CD4-positive, alpha-beta T cell (primary cell): ENCODE measurements around the gene TESK2. TPM values are rescaled to one million over a fixed set of nuclear protein-coding genes. Genes with fewer than 3 reads are reported as not detected.
"Not testable (repeated sequence)": the region's sequence is repeated elsewhere in the genome, so short reads cannot be mapped to it uniquely, and the experiment has no call there.

Experiments
- ATAC-seq: fragments of 200-7000 bp; cut with Tn5 transposase; one replicate; pipeline ENCODE4 v1.10.0; 2022; ENCODE audit warnings: mild to moderate bottlenecking; ENCODE audit not compliant: poor library complexity
- CTCF ChIA-PET: fragments of 350-600 bp; sonication (Branson Sonifier 250); formaldehyde crosslinking; loops from one replicate; lab custom pipeline; 2021; ENCODE audit warnings: antibody characterized with exemption, inconsistent platforms; lab: Charles Lee
- POLR2A ChIA-PET: fragments of 350-600 bp; sonication (Branson Sonifier 250); formaldehyde crosslinking; loops from one replicate; lab custom pipeline; 2021; ENCODE audit warnings: antibody characterized with exemption, inconsistent platforms; lab: Charles Lee
- DNase-seq, 14 experiments: peaks; one replicate each; pipeline ENCODE4 v3.0.0-alpha.2; 2013 to 2020; ENCODE audit warnings: mixed read lengths in 2 of 14
- H3K27ac ChIP-seq, 2 donors: one replicate each; pipeline versions ENCODE4 v1.5.1 to v1.7.0; 2013; ENCODE audit warnings: low read length in 2 of 2, low read depth in 1 of 2, mild to moderate bottlenecking in 1 of 2
- H3K27me3 ChIP-seq, 2 experiments: 1 replicate in 1 of 2; 2 replicates in 1 of 2; pipeline versions ENCODE4 v1.6.1 to v1.7.0; 2013; ENCODE audit warnings: low read length in 2 of 2, control low read depth in 1 of 2, mild to moderate bottlenecking in 1 of 2, moderate library complexity in 1 of 2; ENCODE audit not compliant: insufficient read depth in 2 of 2, control insufficient read depth in 1 of 2
- H3K36me3 ChIP-seq: one replicate; pipeline ENCODE4 v1.6.1; 2013; ENCODE audit warnings: low read length, control low read depth; ENCODE audit not compliant: insufficient read depth
- H3K4me1 ChIP-seq: one replicate; pipeline ENCODE4 v1.6.1; 2013; ENCODE audit warnings: low read length, control low read depth; ENCODE audit not compliant: insufficient read depth
- H3K4me3 ChIP-seq: one replicate; pipeline ENCODE4 v1.5.1; 2013; ENCODE audit warnings: mild to moderate bottlenecking, low read length, moderate library complexity
- H3K9me3 ChIP-seq, 2 experiments: 1 replicate in 1 of 2; 2 replicates in 1 of 2; pipeline versions ENCODE4 v1.6.1 to v1.7.0; 2013; ENCODE audit warnings: low read length in 2 of 2, mild to moderate bottlenecking in 2 of 2, control low read depth in 1 of 2, moderate library complexity in 1 of 2; ENCODE audit not compliant: control insufficient read depth in 1 of 2, insufficient read depth in 1 of 2
- H3K27ac Mint-ChIP-seq: one replicate; pipeline ENCODE4 v1.8.0; 2020; ENCODE audit warnings: mixed read lengths
- H3K27me3 Mint-ChIP-seq: one replicate; pipeline ENCODE4 v1.8.0; 2021; ENCODE audit warnings: mixed read lengths
- H3K36me3 Mint-ChIP-seq: one replicate; pipeline ENCODE4 v1.8.0; 2021; ENCODE audit warnings: low read depth, mixed read lengths
- H3K4me1 Mint-ChIP-seq: one replicate; pipeline ENCODE4 v1.8.0; 2021; ENCODE audit warnings: low read depth, mixed read lengths
- H3K4me3 Mint-ChIP-seq: one replicate; pipeline ENCODE4 v1.8.0; 2020; ENCODE audit warnings: mild to moderate bottlenecking, mixed read lengths
- H3K9me3 Mint-ChIP-seq: one replicate; pipeline ENCODE4 v1.8.0; 2020; ENCODE audit warnings: mixed read lengths
- intact Hi-C, 2 experiments: fragments of 100-400 bp; cut with DNase I in 1 of 2; cut with micrococcal nuclease in 1 of 2; formaldehyde crosslinking; loops; one replicate each; pipeline versions ENCODE4 v1.15.1 to v1.9.0; 2023 to 2025; cut with DNase I, micrococcal nuclease
- total RNA-seq, 174 experiments: library from RNA in 2 of 174; stranded (reverse) in 2 of 174; gene quantifications; one replicate each; pipeline ENCODE4 v1.2.3 and lab custom pipeline; 2021 to 2026
- TF ChIP-seq, protein P1 (sequence below): fragments of 200-600 bp; IDR thresholded peaks from one replicate; pipeline ENCODE4 v1.8.0; 2022; ENCODE audit warnings: antibody characterized with exemption, mild to moderate bottlenecking

Gene TESK2
- total RNA-seq, 2 experiments from 2014 or later = 2.8 to 3.4 TPM

DNA sequence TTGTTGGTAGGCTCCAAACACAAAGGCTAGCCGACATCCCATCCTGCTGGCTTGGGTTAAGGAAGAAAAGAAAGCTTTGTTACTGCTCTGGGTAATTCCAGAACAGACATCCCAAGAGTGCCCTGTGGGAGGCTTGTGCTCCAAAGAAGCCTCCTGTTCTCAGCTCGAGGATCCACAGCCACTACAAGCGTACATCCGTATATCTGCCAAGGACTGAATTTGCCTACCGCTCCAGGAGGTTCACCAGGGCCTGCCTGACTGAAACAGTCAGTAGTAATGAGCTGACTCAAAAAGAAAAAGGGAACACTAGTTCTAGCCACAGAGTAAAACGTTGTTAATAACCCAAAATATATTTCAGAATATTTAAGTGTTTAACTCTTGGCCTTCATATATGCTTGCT lies 125.9 kb downstream of the TESK2 start:
- ATAC-seq = no peak
- no peaks in the 10 kb centered on the region for H3K36me3 Mint-ChIP-seq
- CTCF ChIA-PET = no interaction called here
- TF ChIP-seq, protein P1, sequence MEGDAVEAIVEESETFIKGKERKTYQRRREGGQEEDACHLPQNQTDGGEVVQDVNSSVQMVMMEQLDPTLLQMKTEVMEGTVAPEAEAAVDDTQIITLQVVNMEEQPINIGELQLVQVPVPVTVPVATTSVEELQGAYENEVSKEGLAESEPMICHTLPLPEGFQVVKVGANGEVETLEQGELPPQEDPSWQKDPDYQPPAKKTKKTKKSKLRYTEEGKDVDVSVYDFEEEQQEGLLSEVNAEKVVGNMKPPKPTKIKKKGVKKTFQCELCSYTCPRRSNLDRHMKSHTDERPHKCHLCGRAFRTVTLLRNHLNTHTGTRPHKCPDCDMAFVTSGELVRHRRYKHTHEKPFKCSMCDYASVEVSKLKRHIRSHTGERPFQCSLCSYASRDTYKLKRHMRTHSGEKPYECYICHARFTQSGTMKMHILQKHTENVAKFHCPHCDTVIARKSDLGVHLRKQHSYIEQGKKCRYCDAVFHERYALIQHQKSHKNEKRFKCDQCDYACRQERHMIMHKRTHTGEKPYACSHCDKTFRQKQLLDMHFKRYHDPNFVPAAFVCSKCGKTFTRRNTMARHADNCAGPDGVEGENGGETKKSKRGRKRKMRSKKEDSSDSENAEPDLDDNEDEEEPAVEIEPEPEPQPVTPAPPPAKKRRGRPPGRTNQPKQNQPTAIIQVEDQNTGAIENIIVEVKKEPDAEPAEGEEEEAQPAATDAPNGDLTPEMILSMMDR = no peak
- Histone ChIP-seq H3K4me1 (peaks cover 2% of the 10 kb centered on the region), H3K36me3 (no peaks in the 10 kb centered on the region), H3K27me3 (no peaks in the 10 kb centered on the region), H3K4me3 (no peak overlapping the region), H3K9me3 (no peaks in the 10 kb centered on the region), H3K27ac (no peak overlapping the region)
- H3K4me1 Mint-ChIP-seq = peaks cover 2% of the 10 kb centered on the region
- no peak for DNase-seq
- no peaks in the 10 kb centered on the region for H3K9me3 Mint-ChIP-seq
- intact Hi-C loops = no loop called here
- no peaks in the 10 kb centered on the region for H3K27me3 Mint-ChIP-seq
- no peak overlapping the region for H3K27ac Mint-ChIP-seq
- POLR2A ChIA-PET = no interaction called here
- H3K4me3 Mint-ChIP-seq = no peak overlapping the region

DNA sequence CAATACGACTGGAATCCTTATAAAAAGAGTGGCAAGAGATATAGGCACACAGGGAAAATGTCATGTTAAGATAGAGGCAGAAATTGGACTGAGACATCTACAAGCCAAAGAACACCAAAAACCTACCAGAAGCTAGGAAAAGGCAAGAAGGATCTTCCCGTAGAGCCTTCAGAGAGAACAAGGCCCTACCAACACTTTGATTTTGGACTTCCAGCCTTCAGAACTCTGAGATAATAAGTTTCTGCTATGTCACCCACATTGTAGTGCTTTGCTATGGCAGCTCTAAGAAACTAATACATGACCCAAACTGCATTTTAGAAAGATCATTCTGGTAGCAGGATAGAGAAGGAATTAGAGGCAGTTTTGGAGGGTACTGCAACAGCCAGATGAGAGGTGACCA lies 126.7 kb downstream of the TESK2 start:
- Mint-ChIP-seq H3K36me3 (no peaks in the 10 kb centered on the region), H3K4me3 (no peak overlapping the region), H3K9me3 (no peaks in the 10 kb centered on the region), H3K27me3 (no peaks in the 10 kb centered on the region), H3K4me1 (peaks cover 4% of the 10 kb centered on the region), H3K27ac (no peak overlapping the region)
- intact Hi-C loops = no loop called here
- H3K36me3 ChIP-seq = no peaks in the 10 kb centered on the region
- DNase-seq = no peak
- no peaks in the 10 kb centered on the region for H3K27me3 ChIP-seq
- H3K4me3 ChIP-seq = no peak overlapping the region
- H3K4me1 ChIP-seq = peaks cover 2% of the 10 kb centered on the region
- no peak for ATAC-seq
- no peaks in the 10 kb centered on the region for H3K9me3 ChIP-seq
- TF ChIP-seq, protein P1 = no peak
- ChIA-PET CTCF (no interaction called here), POLR2A (no interaction called here)
- H3K27ac ChIP-seq = no peak overlapping the region

DNA sequence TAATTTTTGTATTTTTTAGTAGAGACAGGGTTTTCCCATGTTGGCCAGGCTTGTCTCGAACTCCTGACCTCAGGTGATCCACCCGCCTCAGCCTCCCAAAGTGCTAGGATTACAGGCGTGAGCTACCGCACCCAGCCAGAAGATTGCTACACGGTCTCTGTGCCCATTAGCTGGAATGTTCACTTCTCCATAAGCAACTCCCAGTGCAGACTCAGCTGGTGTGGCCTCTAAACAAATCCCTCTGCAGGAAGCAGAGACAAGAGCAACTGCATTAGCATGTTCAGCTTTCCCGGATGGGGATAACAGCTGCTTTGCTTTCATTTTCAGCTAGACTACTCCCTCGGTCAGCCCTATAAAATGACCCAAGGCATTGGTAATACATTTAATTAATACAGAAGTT lies 130.0 kb downstream of the TESK2 start:
- H3K4me1 Mint-ChIP-seq, H3K27ac ChIP-seq, ATAC-seq, H3K4me3 Mint-ChIP-seq, H3K9me3 Mint-ChIP-seq, H3K27me3 Mint-ChIP-seq, H3K9me3 ChIP-seq, H3K27me3 ChIP-seq, H3K4me3 ChIP-seq, H3K4me1 ChIP-seq, DNase-seq, H3K36me3 ChIP-seq, H3K27ac Mint-ChIP-seq, H3K36me3 Mint-ChIP-seq: not testable (repeated sequence)
- intact Hi-C loops = loop anchor here (1.0 kb wide), 2 partner anchors 132 to 209 kb away; no protein-coding TSS in a partner anchor
- ChIA-PET POLR2A (interaction anchor here (1.2 to 2.2 kb wide), 2 partner anchors 130 to 132 kb away, joined by 6 to 8 read pairs; partner anchors contain the start of gene TESK2), CTCF (interaction anchor here (1.4 to 1.9 kb wide), 2 partner anchors 132 to 208 kb away, joined by 7 to 8 read pairs; no protein-coding TSS in a partner anchor)
